Endothelial cell of umbilical vein (primary cell): Measurements from ENCODE around the gene COX4I1.

Source experiments
- CTCF ChIP-seq, 2 donors: IDR thresholded peaks; 1 replicate in 1 of 2; 2 replicates in 1 of 2; pipeline ENCODE4 v1.5.1; 2011; ENCODE audit warnings: low read length in 2 of 2, mild to moderate bottlenecking in 2 of 2, moderate library complexity in 2 of 2, control low read depth in 1 of 2, inconsistent platforms in 1 of 2, low read depth in 1 of 2; ENCODE audit not compliant: insufficient read depth in 1 of 2; ENCODE audit errors: extremely low read depth in 1 of 2
- EZH2 ChIP-seq: IDR thresholded peaks from 2 replicates; pipeline ENCODE4 v1.6.1; 2012; ENCODE audit warnings: borderline replicate concordance, low read depth, mild to moderate bottlenecking, moderate library complexity, low read length, inconsistent platforms; ENCODE audit not compliant: severe bottlenecking
- FOS ChIP-seq: IDR thresholded peaks from 2 replicates; pipeline ENCODE4 v1.6.1; 2011; ENCODE audit warnings: mild to moderate bottlenecking, low read length, moderate library complexity, borderline replicate concordance; ENCODE audit not compliant: insufficient read depth
- GATA2 ChIP-seq: IDR thresholded peaks from 2 replicates; pipeline ENCODE4 v1.7.0; 2011; ENCODE audit warnings: low read depth, mild to moderate bottlenecking, moderate library complexity, mixed read lengths, low read length; ENCODE audit not compliant: insufficient read length, insufficient read depth
- JUN ChIP-seq: IDR thresholded peaks from 2 replicates; pipeline ENCODE4 v1.6.1; 2011; ENCODE audit warnings: borderline replicate concordance, low read depth; ENCODE audit not compliant: insufficient read length, insufficient read depth
- MAX ChIP-seq: IDR thresholded peaks from 2 replicates; pipeline ENCODE4 v1.6.1; 2011; ENCODE audit not compliant: insufficient read depth, insufficient read length
- MYC ChIP-seq: IDR thresholded peaks from one replicate; pipeline ENCODE4 v1.6.1; 2011; ENCODE audit warnings: mild to moderate bottlenecking, low read depth, low read length
- POLR2A ChIP-seq: IDR thresholded peaks from 2 replicates; pipeline ENCODE4 v1.6.1; 2012; ENCODE audit warnings: low read depth, mild to moderate bottlenecking, control low read depth, low read length
- POLR2AphosphoS5 ChIP-seq: IDR thresholded peaks from 2 replicates; pipeline ENCODE4 v1.6.1; 2012; ENCODE audit warnings: low read depth, mild to moderate bottlenecking, control low read depth, low read length, moderate library complexity; ENCODE audit not compliant: insufficient read depth

- TF ChIP-seq EZH2: no peak
- no peak for TF ChIP-seq CTCF (IDR thresholded peaks at IDR 0.05; ENCODE audit: extremely low read depth in 1 of 2, insufficient read depth in 1 of 2, low read depth in 1 of 2, low read length in 2 of 2)
- no peak for TF ChIP-seq POLR2A
- no peak for TF ChIP-seq FOS
- no peak for TF ChIP-seq POLR2AphosphoS5
- TF ChIP-seq JUN: no peak
- no peak for TF ChIP-seq MAX
- TF ChIP-seq MYC: no peak
- no peak for TF ChIP-seq GATA2
These were observed 9.4 kb downstream of the COX4I1 start for GRCh38 chr16:85808926-85809325.
